Lower leg skin (tissue), 3 donors: Measurements from ENCODE around the gene FRA10AC1.

Experiments
- POLR2A ChIP-seq, 2 donors: fragments of 450-650 bp; IDR thresholded peaks; one replicate each; pipeline ENCODE4 v1.6.1; 2016 to 2017; ENCODE audit warnings: antibody characterized with exemption in 2 of 2, mild to moderate bottlenecking in 1 of 2, moderate library complexity in 1 of 2
- TF ChIP-seq, protein P1 (sequence below), 3 donors: fragments of 450-650 bp; IDR thresholded peaks; one replicate each; pipeline ENCODE4 v1.5.1; 2016; ENCODE audit warnings: antibody characterized with exemption in 3 of 3, mild to moderate bottlenecking in 3 of 3, moderate library complexity in 2 of 3

- TF ChIP-seq, protein P1, sequence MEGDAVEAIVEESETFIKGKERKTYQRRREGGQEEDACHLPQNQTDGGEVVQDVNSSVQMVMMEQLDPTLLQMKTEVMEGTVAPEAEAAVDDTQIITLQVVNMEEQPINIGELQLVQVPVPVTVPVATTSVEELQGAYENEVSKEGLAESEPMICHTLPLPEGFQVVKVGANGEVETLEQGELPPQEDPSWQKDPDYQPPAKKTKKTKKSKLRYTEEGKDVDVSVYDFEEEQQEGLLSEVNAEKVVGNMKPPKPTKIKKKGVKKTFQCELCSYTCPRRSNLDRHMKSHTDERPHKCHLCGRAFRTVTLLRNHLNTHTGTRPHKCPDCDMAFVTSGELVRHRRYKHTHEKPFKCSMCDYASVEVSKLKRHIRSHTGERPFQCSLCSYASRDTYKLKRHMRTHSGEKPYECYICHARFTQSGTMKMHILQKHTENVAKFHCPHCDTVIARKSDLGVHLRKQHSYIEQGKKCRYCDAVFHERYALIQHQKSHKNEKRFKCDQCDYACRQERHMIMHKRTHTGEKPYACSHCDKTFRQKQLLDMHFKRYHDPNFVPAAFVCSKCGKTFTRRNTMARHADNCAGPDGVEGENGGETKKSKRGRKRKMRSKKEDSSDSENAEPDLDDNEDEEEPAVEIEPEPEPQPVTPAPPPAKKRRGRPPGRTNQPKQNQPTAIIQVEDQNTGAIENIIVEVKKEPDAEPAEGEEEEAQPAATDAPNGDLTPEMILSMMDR (IDR thresholded peaks at IDR 0.05) = no peak
- TF ChIP-seq POLR2A (IDR thresholded peaks at IDR 0.05) = no peak
Measured at GRCh38 chr10:93628858-93629257, 73.5 kb downstream of the FRA10AC1 start.
